ENCODE results near the gene GNAS. TPM values are rescaled to one million over a fixed set of nuclear protein-coding genes. Genes with fewer than 3 reads are reported as not detected.

GNAS gene
- total RNA-seq, 1 donor, result 361 TPM

DNA sequence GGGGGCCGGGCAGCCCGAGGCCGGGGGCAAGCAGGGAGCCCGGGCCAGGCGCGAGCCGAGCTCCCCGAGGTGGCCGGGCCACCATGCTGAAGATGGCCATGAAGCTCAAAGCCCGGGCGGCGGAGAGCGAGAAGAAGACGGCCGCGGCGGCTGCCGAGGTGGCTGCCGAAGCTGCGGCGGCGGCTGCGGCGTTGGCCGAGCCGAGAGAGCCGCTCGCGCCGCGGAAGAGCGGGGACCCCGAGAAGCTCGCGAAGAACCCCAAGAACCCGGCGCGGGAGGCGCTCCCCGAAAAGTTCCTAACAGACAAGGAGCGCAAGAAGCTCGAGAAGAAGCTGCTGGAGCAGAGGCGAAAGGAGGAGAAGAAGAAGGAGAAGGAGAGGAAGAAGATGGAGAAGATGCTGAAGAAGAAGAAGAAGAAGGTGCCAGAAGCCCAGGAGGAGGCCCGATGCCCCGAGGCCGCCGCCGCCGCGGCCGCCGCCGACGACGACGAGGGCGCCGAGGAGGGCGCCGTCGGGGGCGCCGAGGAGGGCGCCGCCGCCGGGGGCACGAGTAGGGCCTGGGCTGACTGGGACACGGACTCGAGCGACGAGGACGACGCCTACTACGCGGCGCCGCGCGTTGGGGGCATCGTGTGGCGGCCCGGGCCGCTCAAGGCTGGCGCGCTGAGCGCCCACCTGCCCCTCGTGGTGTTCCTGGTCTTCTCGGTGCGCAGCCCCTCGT, 37.4 kb downstream of the GNAS start:
- no peak for DNase-seq (ENCODE audit: low read depth)
- TF ChIP-seq, protein P1, sequence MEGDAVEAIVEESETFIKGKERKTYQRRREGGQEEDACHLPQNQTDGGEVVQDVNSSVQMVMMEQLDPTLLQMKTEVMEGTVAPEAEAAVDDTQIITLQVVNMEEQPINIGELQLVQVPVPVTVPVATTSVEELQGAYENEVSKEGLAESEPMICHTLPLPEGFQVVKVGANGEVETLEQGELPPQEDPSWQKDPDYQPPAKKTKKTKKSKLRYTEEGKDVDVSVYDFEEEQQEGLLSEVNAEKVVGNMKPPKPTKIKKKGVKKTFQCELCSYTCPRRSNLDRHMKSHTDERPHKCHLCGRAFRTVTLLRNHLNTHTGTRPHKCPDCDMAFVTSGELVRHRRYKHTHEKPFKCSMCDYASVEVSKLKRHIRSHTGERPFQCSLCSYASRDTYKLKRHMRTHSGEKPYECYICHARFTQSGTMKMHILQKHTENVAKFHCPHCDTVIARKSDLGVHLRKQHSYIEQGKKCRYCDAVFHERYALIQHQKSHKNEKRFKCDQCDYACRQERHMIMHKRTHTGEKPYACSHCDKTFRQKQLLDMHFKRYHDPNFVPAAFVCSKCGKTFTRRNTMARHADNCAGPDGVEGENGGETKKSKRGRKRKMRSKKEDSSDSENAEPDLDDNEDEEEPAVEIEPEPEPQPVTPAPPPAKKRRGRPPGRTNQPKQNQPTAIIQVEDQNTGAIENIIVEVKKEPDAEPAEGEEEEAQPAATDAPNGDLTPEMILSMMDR (IDR thresholded peaks at IDR 0.05; ENCODE audit: insufficient read depth, low read depth, low read length), result no peak
- H3K4me3 ChIP-seq (ENCODE audit: low read depth, low read length), result peak overlapping the region; percentile 77

DNA sequence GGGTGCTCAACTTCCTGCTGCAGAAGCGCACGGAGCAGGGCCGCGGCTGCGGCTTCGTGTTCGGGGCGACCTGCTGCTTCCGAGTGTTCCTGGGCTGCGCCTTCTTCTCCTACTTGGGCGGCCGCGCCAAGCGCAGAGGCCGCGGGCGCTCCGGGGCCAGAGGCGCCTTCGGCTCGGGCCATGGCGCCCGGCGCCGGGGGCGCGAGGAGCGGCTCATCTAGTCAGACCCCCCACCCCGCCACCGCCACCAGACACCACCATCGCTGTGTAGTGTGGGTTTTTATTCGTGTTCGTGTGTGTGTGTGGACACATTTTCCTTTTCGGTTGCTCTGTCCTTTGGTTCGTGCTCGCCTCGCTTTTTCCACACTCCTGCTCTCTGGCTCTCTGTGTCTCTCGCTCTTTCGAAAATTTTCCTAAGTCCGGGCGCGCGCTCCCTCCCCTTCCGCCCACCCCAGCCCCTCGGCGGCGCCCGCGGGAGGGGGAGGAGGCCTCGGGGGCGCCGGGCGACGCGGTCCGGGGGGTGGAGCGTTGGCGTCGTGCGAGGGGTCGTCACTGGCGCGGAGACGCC, 38.1 kb downstream of the GNAS start:
- TF ChIP-seq, protein P1 (IDR thresholded peaks at IDR 0.05; ENCODE audit: insufficient read depth, low read depth, low read length), result no peak
- DNase-seq (ENCODE audit: low read depth), result peak; percentile 90

DNA sequence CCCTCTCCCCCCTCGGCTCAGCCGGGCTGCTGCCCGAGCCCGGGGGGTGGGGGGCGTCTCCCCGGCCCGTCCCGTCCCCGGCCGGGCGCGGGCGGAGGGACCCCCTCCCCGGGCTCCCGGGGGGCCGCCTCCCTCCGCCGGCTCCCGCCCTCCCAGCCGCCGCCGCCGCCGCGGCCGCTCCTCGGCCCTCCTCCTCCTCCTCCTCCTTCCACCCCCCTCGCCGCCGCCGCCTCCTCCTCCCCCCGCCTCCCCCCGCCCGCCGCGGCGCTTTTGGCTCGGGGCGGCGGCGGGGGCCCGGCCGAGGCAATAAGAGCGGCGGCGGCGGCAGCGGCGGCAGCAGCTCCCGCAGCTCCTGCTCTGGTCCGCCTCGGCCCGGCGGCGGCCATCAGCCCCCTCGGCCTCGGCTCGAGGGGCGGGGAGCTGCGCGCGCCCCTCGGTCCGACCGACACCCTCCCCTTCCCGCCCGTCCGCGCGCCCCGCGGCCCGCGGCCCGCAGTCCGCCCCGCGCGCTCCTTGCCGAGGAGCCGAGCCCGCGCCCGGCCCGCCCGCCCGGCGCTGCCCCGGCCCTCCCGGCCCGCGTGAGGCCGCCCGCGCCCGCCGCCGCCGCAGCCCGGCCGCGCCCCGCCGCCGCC, 38.7 kb downstream of the GNAS start:
- DNase-seq (ENCODE audit: low read depth), result peak; percentile 72

More for the DNA sequence above, 38.1 kb downstream of the GNAS start:
- H3K4me3 ChIP-seq (ENCODE audit: low read depth, low read length), result peak overlapping the region; percentile 77

DNA sequence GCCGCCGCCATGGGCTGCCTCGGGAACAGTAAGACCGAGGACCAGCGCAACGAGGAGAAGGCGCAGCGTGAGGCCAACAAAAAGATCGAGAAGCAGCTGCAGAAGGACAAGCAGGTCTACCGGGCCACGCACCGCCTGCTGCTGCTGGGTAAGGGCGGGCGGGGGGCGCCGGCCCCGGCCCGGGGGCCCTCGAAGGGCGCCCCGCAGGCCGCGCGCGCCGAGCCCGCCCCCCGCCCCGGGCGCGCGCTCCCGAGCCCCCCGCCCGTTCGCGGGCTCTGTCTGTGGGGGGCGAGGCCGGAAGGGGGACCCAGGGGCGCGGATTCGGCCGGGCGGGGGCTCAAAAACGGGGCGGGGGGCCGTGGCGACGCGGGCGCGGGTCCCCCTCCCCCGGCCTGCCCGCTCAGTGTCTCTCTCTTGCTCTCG, 39.2 kb downstream of the GNAS start:
- TF ChIP-seq, protein P1 (IDR thresholded peaks at IDR 0.05; ENCODE audit: insufficient read depth, low read depth, low read length), result no peak
- peak overlapping the region; percentile 77 for H3K4me3 ChIP-seq (ENCODE audit: low read depth, low read length)
- peak; percentile 44 for DNase-seq (ENCODE audit: low read depth)

More for the DNA sequence above, 38.7 kb downstream of the GNAS start:
- TF ChIP-seq, protein P1 (IDR thresholded peaks at IDR 0.05; ENCODE audit: insufficient read depth, low read depth, low read length), result no peak
- H3K4me3 ChIP-seq (ENCODE audit: low read depth, low read length), result peak overlapping the region; percentile 77

DNA sequence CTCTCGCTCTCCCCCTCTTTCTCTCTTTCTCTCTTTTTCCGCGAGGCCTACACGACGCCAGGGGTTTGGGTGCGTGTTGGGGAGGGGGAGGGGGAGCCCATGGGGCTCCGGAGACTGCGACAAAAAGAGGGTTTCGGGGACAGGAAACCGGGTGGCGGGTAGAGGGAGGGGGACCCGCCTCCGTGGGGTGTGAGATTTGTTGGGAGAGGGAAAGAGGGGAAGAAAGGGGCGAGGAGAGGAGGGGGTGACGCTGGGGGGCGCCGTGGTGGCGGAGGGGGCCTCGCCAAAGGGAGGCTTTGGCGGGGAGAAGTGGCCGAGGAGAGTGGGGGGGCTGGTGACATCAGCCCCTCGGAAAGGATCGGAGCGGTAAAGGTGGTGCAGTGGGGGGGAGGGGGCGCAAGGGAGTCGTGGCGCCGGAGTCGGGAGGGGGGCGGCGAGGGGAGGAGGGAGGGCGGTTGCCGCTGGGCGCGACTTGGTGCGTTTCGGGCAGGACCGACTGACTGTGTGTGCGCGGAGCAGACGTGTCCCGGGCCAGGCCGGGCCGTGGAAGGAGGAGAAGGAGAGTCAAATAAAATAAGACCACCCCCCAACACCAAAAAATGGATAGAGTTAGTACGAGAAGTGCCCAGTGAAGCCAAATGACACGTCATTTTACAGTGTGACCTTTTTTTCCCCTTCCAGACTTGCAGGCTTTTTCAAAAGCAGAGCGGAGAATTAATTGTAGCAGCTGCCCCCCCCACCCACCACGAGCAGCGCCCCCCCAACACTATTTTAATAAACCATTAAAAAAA, 39.8 kb downstream of the GNAS start:
- peak; percentile 65 for DNase-seq (ENCODE audit: low read depth)
- TF ChIP-seq, protein P1 (IDR thresholded peaks at IDR 0.05; ENCODE audit: insufficient read depth, low read depth, low read length), result no peak
- H3K4me3 ChIP-seq (ENCODE audit: low read depth, low read length), result peak overlapping the region; percentile 77

DNA sequence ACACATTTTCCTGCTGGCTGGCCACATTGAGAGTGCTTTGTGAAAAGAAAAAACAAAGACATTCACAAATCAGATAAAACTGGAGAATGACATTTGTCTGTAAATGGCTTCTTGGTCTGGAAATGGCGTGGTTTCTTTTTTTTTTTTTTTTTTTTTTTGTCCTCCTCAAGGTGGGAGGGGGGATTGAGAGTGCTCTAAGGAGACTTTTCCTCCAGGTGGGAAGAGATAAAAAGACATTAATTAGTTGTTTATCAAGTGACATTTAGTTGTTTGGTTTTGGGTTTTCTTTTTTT, 40.4 kb downstream of the GNAS start:
- TF ChIP-seq, protein P1 (IDR thresholded peaks at IDR 0.05; ENCODE audit: insufficient read depth, low read depth, low read length), result no peak
- DNase-seq (ENCODE audit: low read depth), result no peak

More for the DNA sequence above, 40.4 kb downstream of the GNAS start:
- H3K4me3 ChIP-seq (ENCODE audit: low read depth, low read length), result peak overlapping the region; percentile 77
